NCI-H1092 (cell line): ENCODE results near the gene LPAR1.
"Not testable (repeated sequence)": the region's sequence is repeated elsewhere in the genome, so short reads cannot be mapped to it uniquely, and the experiment has no call there.

ENCODE experiments used
- DNase-seq: peaks from one replicate; lab custom pipeline; 2025; lab: John Stamatoyannopoulos, UW

LPAR1 gene

GRCh38 chr9:111038331-111039230 is at the start of gene LPAR1:
LPAR1 (minus strand) TSS chr9:111038470; CDS start chr9:110972117, 66,353 bp downstream.
- DNase-seq: no peak

- no peak for DNase-seq
Measured at GRCh38 chr9:111078391-111079038, 40.2 kb upstream of the LPAR1 start.

GRCh38 chr9:111076519-111076918 is 38.2 kb upstream of the LPAR1 start:
- DNase-seq: no peak

GRCh38 chr9:111076042-111076441 is 37.8 kb upstream of the LPAR1 start:
- DNase-seq: no peak

GRCh38 chr9:111074395-111074794 is 36.1 kb upstream of the LPAR1 start:
- DNase-seq: no peak

- no peak for DNase-seq
Measured at GRCh38 chr9:111069183-111069582, 30.9 kb upstream of the LPAR1 start.

GRCh38 chr9:111068771-111069170 is 30.5 kb upstream of the LPAR1 start:
- DNase-seq: no peak

GRCh38 chr9:111068383-111068730 is 30.1 kb upstream of the LPAR1 start:
- DNase-seq: no peak

- no peak for DNase-seq
Measured at GRCh38 chr9:111066468-111066867, 28.2 kb upstream of the LPAR1 start.

- DNase-seq: no peak
Measured at GRCh38 chr9:111065414-111065813, 27.1 kb upstream of the LPAR1 start.

- no peak for DNase-seq
Measured at GRCh38 chr9:111064160-111064837, 26.0 kb upstream of the LPAR1 start.

- DNase-seq: no peak
Measured at GRCh38 chr9:111063332-111063731, 25.1 kb upstream of the LPAR1 start.

- DNase-seq: no peak
Measured at GRCh38 chr9:111058166-111058565, 19.9 kb upstream of the LPAR1 start.

GRCh38 chr9:111056538-111056937 is 18.3 kb upstream of the LPAR1 start:
- DNase-seq: no peak

- DNase-seq: no peak
Measured at GRCh38 chr9:111052791-111053190, 14.5 kb upstream of the LPAR1 start.

GRCh38 chr9:111051400-111051799 is 13.1 kb upstream of the LPAR1 start:
- no peak for DNase-seq

- DNase-seq: no peak
Measured at GRCh38 chr9:111050819-111051218, 12.5 kb upstream of the LPAR1 start.

GRCh38 chr9:111047287-111047686 is 9.0 kb upstream of the LPAR1 start:
- DNase-seq: not testable (repeated sequence)

- no peak for DNase-seq
Measured at GRCh38 chr9:111041902-111042301, 3.6 kb upstream of the LPAR1 start.

- DNase-seq: no peak
Measured at GRCh38 chr9:111040494-111040893, 2.2 kb upstream of the LPAR1 start.

GRCh38 chr9:111039231-111039906 is 1.1 kb upstream of the LPAR1 start:
- no peak for DNase-seq

- no peak for DNase-seq
Measured at GRCh38 chr9:111037708-111038330, 451 bp downstream of the LPAR1 start.
